HepG2 (cell line): Measurements from ENCODE around the gene RABGGTA. TPM values are rescaled to one million over a fixed set of nuclear protein-coding genes. Genes with fewer than 3 reads are reported as not detected.

ENCODE experiments used
- DPF2 ChIP-seq: sonication (generic); formaldehyde crosslinking; IDR thresholded peaks from 2 replicates; pipeline ENCODE4 v1.4.0; 2020; ENCODE audit warnings: mild to moderate bottlenecking, low read depth, missing genetic modification reagents, borderline replicate concordance
- HNF4G ChIP-seq, 2 experiments: sonication (generic) in 1 of 2; formaldehyde crosslinking in 1 of 2; IDR thresholded peaks; 2 replicates each; pipeline versions ENCODE4 v1.4.0 to v1.6.1; 2011 to 2020; ENCODE audit warnings: borderline replicate concordance in 2 of 2, low read depth in 2 of 2, mild to moderate bottlenecking in 2 of 2, low read length in 1 of 2, missing genetic modification reagents in 1 of 2, moderate library complexity in 1 of 2
- IKZF4 ChIP-seq: sonication (generic); formaldehyde crosslinking; IDR thresholded peaks from 2 replicates; pipeline ENCODE4 v1.5.1; 2020; ENCODE audit warnings: borderline replicate concordance, mild to moderate bottlenecking, low read depth, missing genetic modification reagents; ENCODE audit errors: not compliant biosample characterization
- PAX8 ChIP-seq: sonication (generic); formaldehyde crosslinking; IDR thresholded peaks from 2 replicates; pipeline ENCODE4 v1.8.0; 2022; ENCODE audit warnings: mild to moderate bottlenecking, missing genetic modification reagents, borderline replicate concordance
- RFX1 ChIP-seq: fragments of 450-650 bp; IDR thresholded peaks from 2 replicates; pipeline ENCODE4 v1.6.1; 2017
- TBL1XR1 ChIP-seq: fragments of 150-350 bp; IDR thresholded peaks from 2 replicates; pipeline ENCODE4 v1.6.1; 2014; ENCODE audit warnings: borderline replicate concordance, low read length; ENCODE audit not compliant: partially characterized antibody
- THYN1 ChIP-seq: sonication (generic); formaldehyde crosslinking; IDR thresholded peaks from 2 replicates; pipeline ENCODE4 v1.8.1; 2023; ENCODE audit warnings: low read depth, mild to moderate bottlenecking, moderate library complexity, missing genetic modification reagents, borderline replicate concordance
- ZNF274 ChIP-seq: sonication (generic); formaldehyde crosslinking; IDR thresholded peaks from 2 replicates; pipeline ENCODE4 v1.5.1; 2020; ENCODE audit warnings: mild to moderate bottlenecking, missing genetic modification reagents
- ZNF3 ChIP-seq: IDR thresholded peaks from 2 replicates; pipeline ENCODE4 v1.7.0; 2017; ENCODE audit warnings: inconsistent platforms
- ZNF567 ChIP-seq: sonication (generic); formaldehyde crosslinking; IDR thresholded peaks from 2 replicates; pipeline ENCODE4 v1.8.1; 2023; ENCODE audit warnings: mild to moderate bottlenecking, missing genetic modification reagents, borderline replicate concordance
- ZNF720 ChIP-seq: sonication (generic); formaldehyde crosslinking; IDR thresholded peaks from 2 replicates; pipeline ENCODE4 v1.4.0; 2020; ENCODE audit warnings: missing genetic modification reagents
- ZNF776 ChIP-seq: sonication (generic); formaldehyde crosslinking; IDR thresholded peaks from 2 replicates; pipeline ENCODE4 v1.4.0; 2020; ENCODE audit warnings: mild to moderate bottlenecking, missing genetic modification reagents
- ZNF781 ChIP-seq: sonication (generic); formaldehyde crosslinking; IDR thresholded peaks from 2 replicates; pipeline ENCODE4 v1.5.1; 2020; ENCODE audit warnings: borderline replicate concordance, mild to moderate bottlenecking, missing genetic modification reagents; ENCODE audit errors: not compliant biosample characterization
- ZNF883 ChIP-seq: sonication (generic); formaldehyde crosslinking; IDR thresholded peaks from 2 replicates; pipeline ENCODE4 v1.5.1; 2020; ENCODE audit warnings: mild to moderate bottlenecking, missing genetic modification reagents; ENCODE audit errors: not compliant biosample characterization
- polyA plus RNA-seq, 8 experiments: library from polyadenylated mRNA; depleted of rRNA in 3 of 8; stranded (reverse) in 7 of 8; unstranded in 1 of 8; fragments of >200 nt; fragmentation: Illumina TruSeq in 4 of 8; extraction: Trizol in 4 of 8; gene quantifications; 2 replicates each; pipeline versions ENCODE4 v1.2.1 to v1.2.3, GENCODE V29; 2011 to 2016; ENCODE audit warnings: low read depth in 4 of 8, missing spikeins in 1 of 8, mixed read lengths in 1 of 8; ENCODE audit not compliant: insufficient read depth in 1 of 8
- total RNA-seq, 5 experiments: library from RNA; depleted of rRNA; stranded (reverse); fragments of >200 nt; fragmentation: Illumina TruSeq; extraction: Trizol; gene quantifications; 2 replicates each; pipeline ENCODE4 v1.2.3, GENCODE V29; 2016; ENCODE audit warnings: low read depth in 1 of 5
- TF ChIP-seq, protein P1 (sequence below): sonication (generic); formaldehyde crosslinking; IDR thresholded peaks from 2 replicates; pipeline ENCODE4 v1.4.0; 2020; ENCODE audit warnings: low read depth, mild to moderate bottlenecking, missing genetic modification reagents
- TF ChIP-seq, protein P2 (sequence below): sonication (generic); formaldehyde crosslinking; IDR thresholded peaks from 2 replicates; pipeline ENCODE4 v1.4.0; 2020; ENCODE audit warnings: missing genetic modification reagents
- TF ChIP-seq, protein P3 (sequence below): IDR thresholded peaks from 2 replicates; pipeline ENCODE4 v1.6.1; 2018; ENCODE audit warnings: missing genetic modification reagents, mild to moderate bottlenecking, missing compliant biosample characterization

The RABGGTA gene
- total and polyA plus RNA-seq, 2 of the 13 experiments (the other 11 are each of a cell fraction or from before 2014, with no cell fraction given) = 57.9 to 90.8 TPM

DNA sequence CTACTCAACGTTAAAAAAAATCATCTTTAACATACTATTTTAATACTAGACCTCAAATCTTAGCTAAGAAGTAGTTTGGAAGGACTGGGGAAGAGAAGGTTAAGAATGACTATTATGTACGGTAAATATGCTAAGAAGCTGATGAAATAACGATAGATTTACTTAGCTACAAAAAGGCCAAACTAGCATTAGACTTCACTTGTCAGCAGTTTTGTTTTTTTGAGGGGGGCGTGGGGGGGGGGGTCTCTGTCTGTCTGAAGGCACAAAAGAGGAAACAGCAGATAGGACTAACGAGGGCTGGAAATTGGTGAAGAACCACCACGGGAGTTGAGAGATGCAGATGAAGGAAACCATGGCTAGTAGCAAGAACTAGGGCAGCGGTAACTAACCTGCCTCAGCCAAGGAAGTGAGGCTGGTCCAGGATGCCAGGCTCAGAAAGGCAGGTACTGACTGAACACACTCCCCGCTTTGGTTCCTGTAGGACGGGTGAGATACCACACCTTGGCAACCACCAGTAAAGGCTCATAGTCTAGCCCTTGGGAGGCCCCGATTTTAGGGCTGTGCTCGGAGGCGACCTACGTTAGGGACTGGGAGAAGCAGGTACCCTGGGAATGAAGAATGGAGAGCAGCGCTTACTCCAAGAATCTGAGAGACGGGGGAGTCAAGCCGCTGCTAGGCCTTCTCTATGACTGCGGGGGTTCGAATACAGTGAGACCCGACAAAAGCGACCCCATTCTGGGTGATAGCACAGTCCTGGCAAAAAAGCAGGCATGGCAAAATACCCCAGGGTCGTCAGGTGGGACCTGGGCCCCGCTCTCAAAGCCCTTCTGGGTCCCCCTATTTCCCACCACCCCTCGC is 39.9 kb downstream of the RABGGTA start (continued):
- no peak for TF ChIP-seq DPF2 (CRISPR knock-in tag)
- TF ChIP-seq ZNF720 (CRISPR knock-in tag) = 0 out of 2 replicates have a peak, but pooled peaks have one; percentile 45
- TF ChIP-seq ZNF567 (CRISPR knock-in tag) = peak; percentile 64; the same call in 1 of the 2 replicates
- no peak for TF ChIP-seq ZNF883 (CRISPR knock-in tag)
- TF ChIP-seq ZNF274 (CRISPR knock-in tag) = peak; percentile 76; the same call in 1 of the 2 replicates
- TF ChIP-seq, protein P1, sequence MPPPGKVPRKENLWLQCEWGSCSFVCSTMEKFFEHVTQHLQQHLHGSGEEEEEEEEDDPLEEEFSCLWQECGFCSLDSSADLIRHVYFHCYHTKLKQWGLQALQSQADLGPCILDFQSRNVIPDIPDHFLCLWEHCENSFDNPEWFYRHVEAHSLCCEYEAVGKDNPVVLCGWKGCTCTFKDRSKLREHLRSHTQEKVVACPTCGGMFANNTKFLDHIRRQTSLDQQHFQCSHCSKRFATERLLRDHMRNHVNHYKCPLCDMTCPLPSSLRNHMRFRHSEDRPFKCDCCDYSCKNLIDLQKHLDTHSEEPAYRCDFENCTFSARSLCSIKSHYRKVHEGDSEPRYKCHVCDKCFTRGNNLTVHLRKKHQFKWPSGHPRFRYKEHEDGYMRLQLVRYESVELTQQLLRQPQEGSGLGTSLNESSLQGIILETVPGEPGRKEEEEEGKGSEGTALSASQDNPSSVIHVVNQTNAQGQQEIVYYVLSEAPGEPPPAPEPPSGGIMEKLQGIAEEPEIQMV (CRISPR knock-in tag) = peak; percentile 12; the same call in 1 of the 2 replicates
- no peak for TF ChIP-seq HNF4G (IDR thresholded peaks at IDR 0.05; ENCODE audit: borderline replicate concordance, low read depth, low read length)
- TF ChIP-seq HNF4G (CRISPR knock-in tag; IDR thresholded peaks at IDR 0.05; ENCODE audit: borderline replicate concordance, low read depth) = peak; percentile 68; the same call in 1 of the 2 replicates
- TF ChIP-seq, protein P2, sequence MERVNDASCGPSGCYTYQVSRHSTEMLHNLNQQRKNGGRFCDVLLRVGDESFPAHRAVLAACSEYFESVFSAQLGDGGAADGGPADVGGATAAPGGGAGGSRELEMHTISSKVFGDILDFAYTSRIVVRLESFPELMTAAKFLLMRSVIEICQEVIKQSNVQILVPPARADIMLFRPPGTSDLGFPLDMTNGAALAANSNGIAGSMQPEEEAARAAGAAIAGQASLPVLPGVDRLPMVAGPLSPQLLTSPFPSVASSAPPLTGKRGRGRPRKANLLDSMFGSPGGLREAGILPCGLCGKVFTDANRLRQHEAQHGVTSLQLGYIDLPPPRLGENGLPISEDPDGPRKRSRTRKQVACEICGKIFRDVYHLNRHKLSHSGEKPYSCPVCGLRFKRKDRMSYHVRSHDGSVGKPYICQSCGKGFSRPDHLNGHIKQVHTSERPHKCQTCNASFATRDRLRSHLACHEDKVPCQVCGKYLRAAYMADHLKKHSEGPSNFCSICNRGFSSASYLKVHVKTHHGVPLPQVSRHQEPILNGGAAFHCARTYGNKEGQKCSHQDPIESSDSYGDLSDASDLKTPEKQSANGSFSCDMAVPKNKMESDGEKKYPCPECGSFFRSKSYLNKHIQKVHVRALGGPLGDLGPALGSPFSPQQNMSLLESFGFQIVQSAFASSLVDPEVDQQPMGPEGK (CRISPR knock-in tag) = no peak
- TF ChIP-seq, protein P3, sequence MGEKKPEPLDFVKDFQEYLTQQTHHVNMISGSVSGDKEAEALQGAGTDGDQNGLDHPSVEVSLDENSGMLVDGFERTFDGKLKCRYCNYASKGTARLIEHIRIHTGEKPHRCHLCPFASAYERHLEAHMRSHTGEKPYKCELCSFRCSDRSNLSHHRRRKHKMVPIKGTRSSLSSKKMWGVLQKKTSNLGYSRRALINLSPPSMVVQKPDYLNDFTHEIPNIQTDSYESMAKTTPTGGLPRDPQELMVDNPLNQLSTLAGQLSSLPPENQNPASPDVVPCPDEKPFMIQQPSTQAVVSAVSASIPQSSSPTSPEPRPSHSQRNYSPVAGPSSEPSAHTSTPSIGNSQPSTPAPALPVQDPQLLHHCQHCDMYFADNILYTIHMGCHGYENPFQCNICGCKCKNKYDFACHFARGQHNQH (CRISPR knock-in tag) = no peak
- TF ChIP-seq ZNF781 = peak; percentile 57
- no peak for TF ChIP-seq RFX1
- TF ChIP-seq IKZF4 (CRISPR knock-in tag) = peak; percentile 11
- 0 out of 2 replicates have a peak, but pooled peaks have one; percentile 53 for TF ChIP-seq THYN1 (CRISPR knock-in tag)
- peak; percentile 16; the same call in 1 of the 2 replicates for TF ChIP-seq ZNF3 (CRISPR knock-in tag)
- no peak for TF ChIP-seq ZNF776 (CRISPR knock-in tag)
- TF ChIP-seq PAX8 (CRISPR knock-in tag) = peak; percentile 61; the same call in 1 of the 2 replicates
- peak; percentile 30 for TF ChIP-seq TBL1XR1
- TF ChIP-seq, all 625 proteins: peak for 120
